Osteoblast (primary cell): ENCODE results near the gene DTNBP1. TPM values are rescaled to one million over a fixed set of nuclear protein-coding genes. Genes with fewer than 3 reads are reported as not detected.

Source experiments
- DNase-seq: peaks from one replicate; pipeline ENCODE4 v3.0.0; 2011; ENCODE audit warnings: low spot score, mixed read lengths; ENCODE audit not compliant: insufficient read length; ENCODE audit errors: missing footprints
- H2AFZ ChIP-seq: 2 replicates; pipeline ENCODE4 v1.6.0; 2011; ENCODE audit warnings: mild to moderate bottlenecking, low read length
- H3K27ac ChIP-seq: 2 replicates; pipeline ENCODE4 v1.5.1; 2011; ENCODE audit warnings: mild to moderate bottlenecking, low read depth, low read length, moderate library complexity
- H3K27me3 ChIP-seq: 2 replicates; pipeline ENCODE4 v1.6.0; 2012; ENCODE audit warnings: mild to moderate bottlenecking, control low read depth, inconsistent platforms, low read length, moderate library complexity; ENCODE audit not compliant: insufficient read depth
- H3K36me3 ChIP-seq: 2 replicates; pipeline ENCODE4 v1.5.1; 2011; ENCODE audit warnings: mild to moderate bottlenecking, low read length, control low read depth, moderate library complexity; ENCODE audit not compliant: insufficient read depth
- H3K4me1 ChIP-seq: 2 replicates; pipeline ENCODE4 v1.5.1; 2011; ENCODE audit warnings: mild to moderate bottlenecking, low read length, control low read depth, moderate library complexity; ENCODE audit not compliant: insufficient read depth
- H3K4me2 ChIP-seq: 2 replicates; pipeline ENCODE4 v1.6.0; 2011; ENCODE audit warnings: mild to moderate bottlenecking, low read length; ENCODE audit not compliant: insufficient read depth
- H3K4me3 ChIP-seq: fragments of 200-600 bp; sonication (generic); 3 replicates; pipeline ENCODE4 v1.5.1; 2012; ENCODE audit warnings: mild to moderate bottlenecking, low read length, inconsistent platforms; ENCODE audit not compliant: insufficient read depth
- H3K79me2 ChIP-seq: 2 replicates; pipeline ENCODE4 v1.6.0; 2012; ENCODE audit warnings: mild to moderate bottlenecking, low read length, control low read depth, inconsistent platforms; ENCODE audit not compliant: insufficient read depth
- H3K9me3 ChIP-seq: 2 replicates; pipeline ENCODE4 v1.5.1; 2011; ENCODE audit warnings: low read depth, low read length, control low read depth
- H4K20me1 ChIP-seq: 2 replicates; pipeline ENCODE4 v1.6.0; 2012; ENCODE audit warnings: mild to moderate bottlenecking, low read length, control low read depth; ENCODE audit not compliant: insufficient read depth
- total RNA-seq: library from RNA; depleted of rRNA; stranded (reverse); fragments of >200 nt; gene quantifications from 2 replicates; pipeline ENCODE4 v1.2.3, GENCODE V29; 2012
- TF ChIP-seq, protein P1 (sequence below): IDR thresholded peaks from 2 replicates; pipeline ENCODE4 v1.5.1; 2011; ENCODE audit warnings: mild to moderate bottlenecking, low read depth, low read length, moderate library complexity; ENCODE audit errors: extremely low read depth

Gene DTNBP1
- total RNA-seq, 1 donor: 5.8 TPM

DNA sequence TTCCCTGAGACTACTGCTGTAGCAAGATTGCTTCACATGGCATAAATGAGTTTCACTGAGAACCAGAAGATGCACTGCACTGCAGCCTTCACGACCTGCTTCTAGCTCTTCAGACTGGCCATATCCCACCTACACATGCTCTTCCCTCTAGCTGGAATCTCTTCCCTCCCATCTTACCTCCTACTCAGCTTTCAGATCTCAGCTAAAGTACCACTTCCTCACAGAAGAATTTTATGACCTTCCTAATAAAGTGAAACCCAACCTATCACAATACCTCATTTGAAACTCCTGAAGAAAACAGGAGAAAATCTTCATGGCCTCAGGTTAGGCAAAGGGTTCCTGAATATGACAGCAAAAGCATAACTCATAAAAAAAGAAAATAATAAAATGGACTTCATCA lies 99.9 kb downstream of the DTNBP1 start:
- H2AFZ ChIP-seq: no peak overlapping the region
- no peaks in the 10 kb centered on the region for H3K4me1 ChIP-seq
- no peaks in the 10 kb centered on the region for H3K27me3 ChIP-seq
- H3K36me3 ChIP-seq: no peaks in the 10 kb centered on the region
- H3K4me2 ChIP-seq: no peak overlapping the region
- TF ChIP-seq, protein P1, sequence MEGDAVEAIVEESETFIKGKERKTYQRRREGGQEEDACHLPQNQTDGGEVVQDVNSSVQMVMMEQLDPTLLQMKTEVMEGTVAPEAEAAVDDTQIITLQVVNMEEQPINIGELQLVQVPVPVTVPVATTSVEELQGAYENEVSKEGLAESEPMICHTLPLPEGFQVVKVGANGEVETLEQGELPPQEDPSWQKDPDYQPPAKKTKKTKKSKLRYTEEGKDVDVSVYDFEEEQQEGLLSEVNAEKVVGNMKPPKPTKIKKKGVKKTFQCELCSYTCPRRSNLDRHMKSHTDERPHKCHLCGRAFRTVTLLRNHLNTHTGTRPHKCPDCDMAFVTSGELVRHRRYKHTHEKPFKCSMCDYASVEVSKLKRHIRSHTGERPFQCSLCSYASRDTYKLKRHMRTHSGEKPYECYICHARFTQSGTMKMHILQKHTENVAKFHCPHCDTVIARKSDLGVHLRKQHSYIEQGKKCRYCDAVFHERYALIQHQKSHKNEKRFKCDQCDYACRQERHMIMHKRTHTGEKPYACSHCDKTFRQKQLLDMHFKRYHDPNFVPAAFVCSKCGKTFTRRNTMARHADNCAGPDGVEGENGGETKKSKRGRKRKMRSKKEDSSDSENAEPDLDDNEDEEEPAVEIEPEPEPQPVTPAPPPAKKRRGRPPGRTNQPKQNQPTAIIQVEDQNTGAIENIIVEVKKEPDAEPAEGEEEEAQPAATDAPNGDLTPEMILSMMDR: no peak
- H4K20me1 ChIP-seq: peaks cover 3% of the 10 kb centered on the region
- H3K27ac ChIP-seq: no peak overlapping the region
- DNase-seq: no peak
- H3K4me3 ChIP-seq: no peak overlapping the region
- H3K9me3 ChIP-seq: no peaks in the 10 kb centered on the region
- no peaks in the 10 kb centered on the region for H3K79me2 ChIP-seq

DNA sequence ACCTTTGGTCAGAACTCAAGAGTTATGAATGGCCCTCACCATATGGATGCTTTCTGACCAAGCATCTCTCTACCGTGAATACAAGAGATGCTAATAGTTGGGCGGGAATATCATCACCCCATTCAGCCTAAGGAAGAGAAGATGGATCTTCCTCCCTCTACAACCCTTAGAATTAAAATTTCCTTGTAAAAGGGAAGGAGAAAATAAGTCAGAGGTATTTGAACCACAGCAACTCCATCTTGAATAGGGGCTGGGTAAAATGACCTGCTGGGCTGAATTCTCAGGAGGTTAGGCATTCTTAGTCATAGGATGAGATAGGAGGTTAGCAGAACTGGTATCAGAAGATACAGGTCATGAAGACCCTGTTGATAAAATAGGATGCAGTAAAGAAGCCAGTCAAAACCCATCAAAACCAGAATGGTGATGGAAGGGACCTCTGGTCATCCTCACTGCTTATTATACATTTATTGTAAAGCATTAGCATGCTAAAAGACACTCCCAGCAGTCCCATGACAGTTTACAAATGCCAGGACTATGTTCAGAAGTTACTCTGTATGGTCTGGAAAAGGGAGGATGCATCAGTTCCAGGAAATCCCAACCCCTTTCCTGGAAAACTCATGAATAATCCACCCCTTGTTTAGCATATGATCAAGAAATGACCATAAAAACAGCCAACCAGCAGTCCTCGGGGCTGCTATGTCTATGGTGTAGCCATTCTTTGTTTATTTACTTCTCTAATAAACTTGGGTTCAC lies 101.2 kb downstream of the DTNBP1 start:
- Histone ChIP-seq H3K27ac (no peak overlapping the region), H2AFZ (no peak overlapping the region), H3K27me3 (no peaks in the 10 kb centered on the region), H4K20me1 (peaks cover 3% of the 10 kb centered on the region), H3K4me3 (no peak overlapping the region), H3K9me3 (no peaks in the 10 kb centered on the region), H3K4me2 (no peak overlapping the region), H3K4me1 (no peaks in the 10 kb centered on the region), H3K36me3 (no peaks in the 10 kb centered on the region), H3K79me2 (no peaks in the 10 kb centered on the region)
- DNase-seq: no peak
- TF ChIP-seq, protein P1: no peak

DNA sequence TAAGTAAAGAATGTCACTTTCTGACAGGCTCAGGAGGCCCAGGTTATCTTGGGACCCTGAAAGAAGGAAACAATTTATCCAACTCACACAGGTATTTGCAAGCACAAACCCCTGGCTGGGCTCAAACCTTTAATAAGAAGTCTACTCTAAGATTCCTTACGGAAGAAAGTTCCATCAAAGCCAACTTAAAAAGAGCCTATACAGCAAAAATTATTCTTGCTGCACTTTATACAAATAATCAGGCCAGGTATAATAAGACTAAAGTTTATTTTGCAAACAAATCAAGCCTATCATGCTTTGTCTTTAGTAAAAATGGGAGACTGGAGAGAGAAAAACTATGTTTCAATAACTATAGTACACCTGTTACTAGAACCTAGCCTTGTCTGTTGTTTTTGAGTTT lies 102.1 kb downstream of the DTNBP1 start:
- Histone ChIP-seq H3K36me3 (no peaks in the 10 kb centered on the region), H2AFZ (no peak overlapping the region), H4K20me1 (peaks cover 3% of the 10 kb centered on the region), H3K27me3 (no peaks in the 10 kb centered on the region), H3K4me1 (no peaks in the 10 kb centered on the region), H3K79me2 (no peaks in the 10 kb centered on the region), H3K9me3 (no peaks in the 10 kb centered on the region), H3K27ac (no peak overlapping the region), H3K4me3 (no peak overlapping the region), H3K4me2 (no peak overlapping the region)
- no peak for DNase-seq
- TF ChIP-seq, protein P1: no peak

DNA sequence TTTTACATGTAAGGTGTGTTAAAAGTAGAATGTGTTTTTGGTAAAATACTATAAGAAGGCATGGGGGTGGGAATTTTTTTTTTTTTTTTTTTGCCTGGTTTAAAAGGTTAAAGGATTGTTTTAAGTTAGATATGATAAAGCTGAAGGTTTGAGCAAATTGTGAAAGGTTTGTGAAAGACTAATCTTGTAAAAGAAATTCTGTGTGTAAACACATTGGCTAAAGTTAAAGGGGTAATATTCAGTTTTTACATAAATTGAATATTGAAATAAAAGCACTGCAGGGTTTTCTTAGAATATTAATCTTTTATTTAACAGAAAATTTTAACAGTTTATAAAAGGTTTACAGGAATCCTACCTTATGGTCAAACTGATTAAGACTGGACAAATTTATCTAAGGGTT lies 105.7 kb downstream of the DTNBP1 start:
- Histone ChIP-seq H3K9me3 (no peaks in the 10 kb centered on the region), H3K36me3 (no peaks in the 10 kb centered on the region), H2AFZ (no peak overlapping the region), H3K4me3 (no peak overlapping the region), H3K4me1 (no peaks in the 10 kb centered on the region), H3K79me2 (no peaks in the 10 kb centered on the region), H3K27ac (no peak overlapping the region), H3K27me3 (no peaks in the 10 kb centered on the region), H4K20me1 (no peaks in the 10 kb centered on the region), H3K4me2 (no peak overlapping the region)
- DNase-seq: no peak
- TF ChIP-seq, protein P1: no peak
